HG03442 (cell line): Measurements from ENCODE around the gene HP1BP3.
"Not testable (repeated sequence)": the region's sequence is repeated elsewhere in the genome, so short reads cannot be mapped to it uniquely, and the experiment has no call there.

Experiments used
- ATAC-seq: cut with Tn5 transposase; IDR thresholded peaks from one replicate; pipeline ENCODE4 v1.9.1; 2021; ENCODE audit warnings: mild to moderate bottlenecking, moderate library complexity; ENCODE audit not compliant: unreplicated experiment

The HP1BP3 gene

GRCh38 chr1:20727746-20728316 is 59.3 kb downstream of the HP1BP3 start:
- ATAC-seq = no peak

GRCh38 chr1:20726932-20727745 is 60.0 kb downstream of the HP1BP3 start:
- ATAC-seq = no peak

- ATAC-seq = no peak
Observed at GRCh38 chr1:20726118-20726911, 60.8 kb downstream of the HP1BP3 start.

DNA sequence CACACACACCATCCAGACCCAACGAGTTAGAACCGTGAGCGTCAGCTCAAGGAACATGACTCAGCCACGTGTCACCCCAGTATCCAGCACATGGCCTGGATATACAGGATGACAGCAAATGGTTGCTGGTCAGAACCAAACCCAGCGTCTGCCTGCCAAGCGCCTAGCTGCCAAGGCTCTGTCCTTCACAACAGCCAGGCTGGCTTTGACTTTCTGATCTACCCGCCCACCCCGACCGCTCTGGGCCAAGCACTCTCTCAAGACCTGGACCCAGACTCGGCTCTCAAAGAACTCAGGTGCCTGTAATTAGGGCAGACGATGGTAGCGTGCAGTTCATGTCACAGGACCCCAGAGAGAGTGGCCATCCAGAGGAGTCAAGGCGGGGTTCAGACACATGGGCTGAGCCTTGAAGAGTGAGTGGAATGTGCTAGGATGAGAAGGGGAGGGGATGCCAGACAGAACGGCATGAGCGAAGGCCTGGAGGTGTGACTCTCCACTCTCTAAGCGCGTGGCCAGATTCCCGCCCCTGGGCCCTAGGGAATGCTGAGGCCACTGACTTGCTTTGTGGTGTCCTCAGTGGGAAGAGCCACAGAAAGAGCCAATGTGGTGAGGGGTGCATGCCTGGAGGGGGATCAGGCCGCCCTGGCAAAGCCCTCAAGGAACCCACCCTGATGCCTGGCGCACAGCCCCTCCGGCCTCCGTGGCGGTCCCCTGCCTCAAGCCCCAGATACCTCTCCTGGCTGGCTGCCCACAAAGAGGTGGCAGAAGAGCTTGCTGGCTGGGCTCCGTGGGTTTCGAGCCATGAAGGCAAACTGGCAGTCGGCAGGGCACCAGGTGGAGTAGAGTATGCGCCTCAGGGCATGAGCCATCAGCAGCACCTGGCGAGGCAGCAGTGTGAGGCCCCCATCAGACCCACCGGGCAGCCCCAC is 61.7 kb downstream of the HP1BP3 start:
- ATAC-seq = no peak

DNA sequence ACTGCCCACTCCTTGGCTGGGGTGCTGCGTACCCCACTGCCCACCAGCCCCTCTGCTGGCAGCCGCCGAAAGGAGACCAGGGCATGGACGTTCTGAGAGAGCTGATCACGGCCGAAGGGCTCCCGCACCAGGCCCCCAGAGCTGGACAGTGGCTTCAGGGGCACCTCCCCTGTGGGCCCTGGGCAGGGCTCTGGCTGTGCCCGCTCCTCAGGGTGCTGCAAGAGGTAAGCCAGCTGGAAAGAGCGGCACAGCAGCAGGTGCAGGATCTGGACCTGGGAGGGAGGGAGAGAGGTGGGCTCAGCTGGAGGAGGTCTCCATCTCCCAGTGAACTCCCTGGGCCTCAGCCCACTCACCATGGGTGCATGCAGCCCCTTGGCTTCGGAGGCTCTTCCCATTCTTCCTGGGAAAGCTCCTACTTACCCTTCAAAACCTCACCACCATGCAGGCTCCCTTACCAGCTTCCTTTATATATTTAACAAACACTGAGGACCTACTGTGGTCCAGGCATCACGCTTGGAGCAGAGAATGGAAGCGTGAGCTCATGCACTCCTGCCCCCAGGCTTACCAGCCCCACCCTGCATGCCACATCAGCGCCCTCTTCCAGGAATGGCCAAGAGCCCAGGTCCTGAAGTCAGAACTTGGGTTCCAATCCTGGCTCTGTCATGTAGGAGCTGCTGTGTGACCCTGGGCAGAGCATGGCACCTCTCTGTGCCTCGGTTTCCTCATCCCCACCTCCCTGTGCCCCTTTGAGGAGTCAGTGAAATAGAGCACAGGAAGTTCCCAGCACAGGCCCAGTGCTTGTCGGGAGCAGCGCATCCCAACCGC is 62.5 kb downstream of the HP1BP3 start:
- ATAC-seq = no peak

DNA sequence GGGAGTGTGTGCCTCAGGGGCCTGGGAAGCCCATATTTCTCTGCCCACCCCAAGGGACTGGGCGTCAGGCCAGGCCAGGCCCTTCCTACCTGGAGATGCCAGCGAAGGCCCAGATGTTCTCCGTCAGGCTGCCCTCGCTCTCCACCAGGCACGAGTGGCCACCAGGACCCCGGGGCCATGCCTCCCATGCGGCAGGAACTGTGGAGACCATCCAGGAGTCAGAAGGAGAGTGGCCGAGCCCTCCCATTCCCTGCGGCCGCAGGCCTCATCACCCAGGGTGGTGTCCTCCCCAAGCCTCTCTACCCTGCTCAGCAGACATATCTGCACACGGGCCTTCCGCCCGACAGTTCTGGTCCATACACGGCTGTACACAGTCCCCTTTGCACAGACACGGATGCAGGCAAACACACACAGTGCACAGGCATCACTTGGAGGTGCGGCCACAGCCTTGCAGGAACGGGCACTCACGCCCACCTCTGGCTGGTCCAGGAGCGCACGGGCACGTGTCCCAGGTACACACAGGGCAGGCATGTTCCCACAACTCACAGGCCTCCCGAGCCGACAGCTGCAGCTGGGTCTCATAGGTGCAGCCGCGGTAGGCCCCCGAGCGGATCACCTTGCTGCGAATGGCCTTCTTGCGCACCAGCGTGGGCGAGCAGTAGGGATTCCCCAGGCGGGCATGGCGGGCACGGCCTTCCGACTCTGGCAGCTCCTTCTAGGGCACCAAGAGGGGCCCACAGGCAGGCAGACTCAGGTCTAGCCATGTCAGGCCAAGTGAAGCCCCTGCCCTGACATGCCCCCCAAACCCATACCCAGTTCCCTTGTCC is 63.4 kb downstream of the HP1BP3 start:
- ATAC-seq = no peak

GRCh38 chr1:20723159-20723536 is 64.0 kb downstream of the HP1BP3 start:
- ATAC-seq = no peak

- no peak for ATAC-seq
Observed at GRCh38 chr1:20721117-20722061, 65.7 kb downstream of the HP1BP3 start.

DNA sequence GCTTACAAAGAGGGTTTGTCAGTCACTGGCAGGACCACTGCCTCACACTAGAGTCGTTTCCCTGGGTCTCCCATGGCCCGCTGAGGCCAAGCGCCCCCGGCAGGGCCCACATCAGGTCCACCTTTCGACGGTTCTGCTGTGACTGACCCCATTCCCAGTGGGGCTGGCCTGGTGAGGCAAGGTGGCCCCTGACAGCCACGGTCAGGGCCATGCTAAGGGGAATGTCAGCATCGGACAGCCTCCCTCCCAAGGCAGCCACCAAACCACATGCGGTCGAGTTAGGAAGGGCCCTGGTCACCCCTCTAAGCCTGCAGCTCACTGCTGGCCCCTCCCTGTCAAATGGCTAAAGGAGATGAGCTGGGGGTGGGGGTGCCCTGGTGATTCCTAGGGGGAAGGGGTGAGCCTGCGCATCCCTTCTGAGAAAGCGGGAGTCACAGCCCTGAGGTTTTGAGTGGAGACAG is 66.4 kb downstream of the HP1BP3 start:
- ATAC-seq = no peak

DNA sequence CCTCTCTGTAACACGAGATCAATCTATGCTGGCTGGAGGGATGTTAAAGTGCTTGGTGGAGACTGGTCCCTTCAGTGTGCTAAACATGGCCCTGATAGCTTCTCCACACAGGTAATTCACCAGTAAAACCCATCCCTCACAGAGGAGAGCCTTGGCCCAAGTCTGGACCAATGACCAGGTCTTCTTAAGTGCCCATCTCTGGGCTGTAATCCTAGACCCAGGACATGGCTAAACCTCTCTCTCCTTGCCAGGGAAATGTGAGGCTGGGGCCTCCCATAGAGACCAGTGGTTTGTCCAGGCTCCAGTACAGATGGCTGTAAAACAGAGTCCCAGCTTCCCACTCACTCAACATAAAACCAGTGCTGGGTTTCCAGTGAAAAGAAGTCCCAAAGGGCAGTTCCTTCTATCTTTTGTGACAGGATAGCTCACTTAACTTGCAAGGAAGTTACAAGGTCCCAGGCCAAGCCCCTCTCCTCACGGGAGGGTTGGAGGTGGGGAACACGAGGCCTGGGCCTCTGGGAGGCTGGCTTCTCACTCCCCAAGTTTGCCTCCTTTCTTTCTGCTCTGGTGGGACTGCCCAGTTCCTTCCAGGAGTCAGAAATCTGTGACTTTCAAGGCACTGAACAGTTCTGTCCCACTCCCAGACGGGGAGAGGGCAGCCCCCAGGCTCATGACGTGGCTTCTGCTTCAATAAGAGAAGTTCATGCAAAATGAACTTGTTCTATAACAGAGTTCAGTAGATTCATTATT is 67.1 kb downstream of the HP1BP3 start:
- no peak for ATAC-seq

- ATAC-seq = no peak
Observed at GRCh38 chr1:20719261-20719660, 67.8 kb downstream of the HP1BP3 start.

- ATAC-seq = not testable (repeated sequence)
Observed at GRCh38 chr1:20718343-20718882, 68.7 kb downstream of the HP1BP3 start.

DNA sequence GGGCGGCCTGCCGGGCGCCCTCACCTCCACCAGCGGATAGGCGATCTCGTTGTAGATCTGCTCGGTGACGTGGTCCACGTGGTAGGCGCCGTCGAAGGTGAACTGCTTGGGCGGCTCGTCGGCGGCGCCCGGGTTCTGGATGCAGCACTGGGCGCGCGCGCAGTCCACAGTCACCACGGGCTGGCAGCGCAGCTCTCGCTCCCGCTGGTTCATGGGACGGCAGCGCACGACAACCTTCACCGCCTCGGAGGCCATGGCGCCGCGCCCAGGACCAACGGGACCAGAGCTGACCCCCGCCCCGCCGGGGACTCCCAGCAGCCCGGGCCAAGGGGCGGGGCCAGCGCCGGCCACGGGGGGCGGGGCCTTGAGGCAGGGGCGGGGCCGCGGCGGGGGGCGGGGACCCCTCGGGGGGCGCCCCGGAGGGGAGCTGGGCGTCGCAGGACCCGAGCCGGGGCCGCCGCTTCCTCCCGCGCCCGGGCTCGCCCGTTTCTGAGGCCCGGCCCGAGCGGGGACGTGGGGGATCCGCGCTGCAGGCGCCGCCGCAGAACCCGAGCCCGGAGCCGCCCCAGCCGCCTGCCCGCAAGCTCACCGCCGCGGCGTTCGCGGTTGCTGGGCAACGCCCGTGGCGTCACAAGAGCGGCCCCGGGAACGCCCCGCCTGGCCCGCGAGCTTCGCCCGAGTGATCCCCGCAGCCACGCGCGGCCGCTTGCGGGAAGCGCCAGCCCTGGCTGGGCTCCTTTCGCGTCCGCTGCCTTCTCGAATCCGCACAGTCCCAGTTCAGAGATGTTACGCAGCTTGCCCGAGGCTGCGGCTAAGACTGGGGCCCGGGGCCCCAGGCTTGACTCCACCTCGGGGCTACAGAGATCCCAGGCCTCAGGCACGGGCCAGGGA is 69.4 kb downstream of the HP1BP3 start, which contains the start of gene KIF17:
Gene KIF17 (minus strand): TSS at position 556 of the 891 bp plus-strand sequence. CDS start 301 bp downstream, at position 255.
- ATAC-seq = no peak

- ATAC-seq = no peak
Observed at GRCh38 chr1:20716232-20716631, 70.9 kb downstream of the HP1BP3 start.

DNA sequence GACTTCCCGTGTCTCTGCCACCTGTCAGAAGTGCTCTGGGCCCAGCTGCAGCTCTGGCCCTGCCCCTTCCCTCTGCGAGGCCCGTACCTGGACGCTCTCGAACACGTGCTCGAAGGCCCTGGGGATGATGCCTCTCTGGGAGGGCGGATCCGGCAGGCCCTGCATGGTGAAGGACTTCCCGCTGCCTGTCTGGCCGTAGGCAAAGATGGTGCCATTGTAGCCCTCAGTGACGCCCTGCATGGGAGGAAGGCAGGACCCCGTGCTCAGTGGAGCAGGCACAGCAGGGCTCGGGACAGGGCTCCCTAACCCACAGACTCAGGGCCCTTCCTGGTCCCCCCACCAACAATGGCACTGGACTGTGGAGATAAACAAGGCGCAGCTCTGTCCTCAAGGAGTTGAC is 71.7 kb downstream of the HP1BP3 start:
- ATAC-seq = no peak

GRCh38 chr1:20713440-20713839 is 73.7 kb downstream of the HP1BP3 start:
- no peak for ATAC-seq
